HepG2 (cell line): Measurements from ENCODE around the gene CRIP1. TPM values are rescaled to one million over a fixed set of nuclear protein-coding genes. Genes with fewer than 3 reads are reported as not detected.
A peak's percentile ranks its signal among the peaks of the same experiment; 100 is the strongest.

Experiments used
- ATAC-seq: fragments of 200-7000 bp; cut with Tn5 transposase; 3 replicates; pipeline ENCODE4 v1.9.1; 2020; ENCODE audit warnings: mild to moderate bottlenecking, moderate library complexity
- BruUV-seq: library from RNA; stranded (reverse); fragments of 400-500 nt; replicated peaks from 2 replicates; lab custom pipeline; 2021; lab: Mats Ljungman, UMichigan
- CTCF ChIA-PET: fragments of 300-600 bp; formaldehyde crosslinking; extraction: SDS; loops from one replicate; lab custom pipeline; 2021; ENCODE audit warnings: low total read pairs, inconsistent platforms, low intra/inter-chr PET ratio; lab: Yijun Ruan, JAX
- POLR2A ChIA-PET: fragments of 350-600 bp; sonication (Branson Sonifier 250); formaldehyde crosslinking; loops from one replicate; lab custom pipeline; 2020; ENCODE audit warnings: antibody characterized with exemption, inconsistent platforms; lab: Yijun Ruan, JAX
- DNase-seq: peaks from one replicate; pipeline ENCODE4 v3.0.0-alpha.2; 2015; ENCODE audit warnings: low spot score
- FAIRE-seq: peaks from 3 replicates; lab custom pipeline; 2011; peaks lifted over from hg19 to GRCh38; lab: Jason Lieb, UNC
- H2AFZ ChIP-seq: one replicate; pipeline ENCODE4 v1.6.1; 2011; ENCODE audit warnings: low read length, inconsistent platforms
- H3K27ac ChIP-seq: fragments of 300-600 bp; 3 replicates; pipeline ENCODE4 v1.8.0; 2011; ENCODE audit warnings: mixed run types, mild to moderate bottlenecking, mixed read lengths, low read length, inconsistent platforms; ENCODE audit not compliant: insufficient read depth; ENCODE audit errors: extremely low read length
- H3K27me3 ChIP-seq, 2 experiments: fragments of 200-600 bp in 1 of 2; 2 replicates in 1 of 2; 3 replicates in 1 of 2; pipeline versions ENCODE4 v1.6.0 to v1.8.0; 2011; ENCODE audit warnings: low read length in 2 of 2, mild to moderate bottlenecking in 2 of 2, moderate library complexity in 2 of 2, inconsistent platforms in 1 of 2; ENCODE audit not compliant: insufficient read depth in 2 of 2, control insufficient read depth in 1 of 2
- H3K36me3 ChIP-seq, 2 experiments: fragments of 200-600 bp in 1 of 2; replicated peaks in 1 of 2; 2 replicates in 1 of 2; 3 replicates in 1 of 2; pipeline versions ENCODE4 v1.5.1 to v1.8.0; 2011; ENCODE audit warnings: low read length in 2 of 2, inconsistent platforms in 1 of 2; ENCODE audit not compliant: insufficient read depth in 2 of 2, control insufficient read depth in 1 of 2
- H3K4me1 ChIP-seq: 2 replicates; pipeline ENCODE4 v1.5.1; 2012; ENCODE audit warnings: low read length, inconsistent platforms; ENCODE audit not compliant: insufficient read depth
- H3K4me2 ChIP-seq: 2 replicates; pipeline ENCODE4 v1.6.0; 2011; ENCODE audit warnings: low read depth, low read length, inconsistent platforms
- H3K4me3 ChIP-seq, 3 experiments: fragments of 200-600 bp in 1 of 3; sonication (generic), shearing (Covaris generic) in 1 of 3; replicated peaks in 1 of 3; 2 replicates each; pipeline ENCODE4 v1.5.1; 2011 to 2016; ENCODE audit warnings: low read length in 3 of 3, inconsistent platforms in 2 of 3, low read depth in 2 of 3, mild to moderate bottlenecking in 2 of 3, control low read depth in 1 of 3, mixed read lengths in 1 of 3; ENCODE audit not compliant: insufficient read depth in 1 of 3
- H3K79me2 ChIP-seq: one replicate; pipeline ENCODE4 v1.6.1; 2011; ENCODE audit warnings: low read length, inconsistent platforms; ENCODE audit not compliant: insufficient read depth
- H3K9ac ChIP-seq: 2 replicates; pipeline ENCODE4 v1.6.0; 2011; ENCODE audit warnings: mild to moderate bottlenecking, low read depth, low read length, inconsistent platforms; ENCODE audit not compliant: insufficient read depth
- H3K9me3 ChIP-seq: 2 replicates; pipeline ENCODE4 v1.5.1; 2012; ENCODE audit warnings: mild to moderate bottlenecking, low read length
- H4K20me1 ChIP-seq: 2 replicates; pipeline ENCODE4 v1.6.0; 2011; ENCODE audit warnings: inconsistent platforms, mild to moderate bottlenecking, low read length, moderate library complexity; ENCODE audit not compliant: insufficient read depth
- FIP1L1 ChIP-seq: fragments of 200-400 bp; formaldehyde crosslinking; IDR thresholded peaks from 2 replicates; pipeline ENCODE4 v1.6.1; 2018; ENCODE audit warnings: low read depth, mild to moderate bottlenecking, low read length, moderate library complexity, borderline replicate concordance; ENCODE audit not compliant: insufficient read depth
- HOXA9 ChIP-seq: sonication (generic); formaldehyde crosslinking; IDR thresholded peaks from 2 replicates; pipeline ENCODE4 v1.8.1; 2022; ENCODE audit warnings: missing genetic modification reagents, mild to moderate bottlenecking, moderate library complexity, borderline replicate concordance
- MED13 ChIP-seq: sonication (generic); formaldehyde crosslinking; IDR thresholded peaks from 2 replicates; pipeline ENCODE4 v1.5.0; 2020; ENCODE audit warnings: missing genetic modification reagents
- NR2F6 ChIP-seq, 2 experiments: IDR thresholded peaks; 2 replicates each; pipeline ENCODE4 v1.6.1; 2016; ENCODE audit warnings: antibody characterized with exemption in 1 of 2, mild to moderate bottlenecking in 1 of 2
- RXRA ChIP-seq: sonication (generic); formaldehyde crosslinking; IDR thresholded peaks from 2 replicates; pipeline ENCODE4 v1.5.1; 2020; ENCODE audit warnings: missing genetic modification reagents
- SMAD9 ChIP-seq: sonication (generic); formaldehyde crosslinking; IDR thresholded peaks from 2 replicates; pipeline ENCODE4 v1.5.1; 2020; ENCODE audit warnings: mild to moderate bottlenecking, missing genetic modification reagents
- TOE1 ChIP-seq: sonication (generic); formaldehyde crosslinking; IDR thresholded peaks from 2 replicates; pipeline ENCODE4 v1.4.0; 2020; ENCODE audit warnings: mild to moderate bottlenecking, missing genetic modification reagents
- ZBTB7B ChIP-seq: sonication (generic); formaldehyde crosslinking; IDR thresholded peaks from 2 replicates; pipeline ENCODE4 v1.4.0; 2020; ENCODE audit warnings: missing genetic modification reagents
- ZNF350 ChIP-seq: sonication (generic); formaldehyde crosslinking; IDR thresholded peaks from 2 replicates; pipeline ENCODE4 v1.4.0; 2020; ENCODE audit warnings: mild to moderate bottlenecking, low read depth, missing genetic modification reagents, borderline replicate concordance
- ZNF598 ChIP-seq: sonication (generic); formaldehyde crosslinking; IDR thresholded peaks from 2 replicates; pipeline ENCODE4 v1.5.1; 2020; ENCODE audit warnings: mild to moderate bottlenecking, missing genetic modification reagents, borderline replicate concordance
- ZNF766 ChIP-seq: sonication (generic); formaldehyde crosslinking; IDR thresholded peaks from 2 replicates; pipeline ENCODE4 v1.5.0; 2020; ENCODE audit warnings: missing genetic modification reagents, borderline replicate concordance
- ZSCAN21 ChIP-seq: sonication (generic); formaldehyde crosslinking; IDR thresholded peaks from 2 replicates; pipeline ENCODE4 v1.8.0; 2022; ENCODE audit warnings: mild to moderate bottlenecking, missing genetic modification reagents, moderate library complexity, borderline replicate concordance
- WGBS: methylation state at CpG from one replicate; pipeline ENCODE4 v1.1.6; 2017; ENCODE audit warnings: low lambda C conversion rate; 5-methylcytosine and 5-hydroxymethylcytosine counted together
- in situ Hi-C: cut with HindIII; loops from 2 replicates; pipeline ENCODE4 v1.10.0; 2017; ENCODE audit warnings: low pct_unique_long_range_greater_than_20kb; ENCODE audit not compliant: extremely low pct_ligation_motif_present
- intact Hi-C: fragments of 100-400 bp; cut with micrococcal nuclease; formaldehyde crosslinking; loops from one replicate; pipeline ENCODE4 v1.10.0; 2022; ENCODE audit not compliant: unreplicated experiment
- polyA plus RNA-seq, 8 experiments: library from polyadenylated mRNA; depleted of rRNA in 3 of 8; stranded (reverse) in 7 of 8; unstranded in 1 of 8; fragments of >200 nt; fragmentation: Illumina TruSeq in 4 of 8; extraction: Trizol in 4 of 8; gene quantifications; 2 replicates each; pipeline versions ENCODE4 v1.2.1 to v1.2.3, GENCODE V29; 2011 to 2016; ENCODE audit warnings: low read depth in 4 of 8, missing spikeins in 1 of 8, mixed read lengths in 1 of 8; ENCODE audit not compliant: insufficient read depth in 1 of 8
- total RNA-seq, 5 experiments: library from RNA; depleted of rRNA; stranded (reverse); fragments of >200 nt; fragmentation: Illumina TruSeq; extraction: Trizol; gene quantifications; 2 replicates each; pipeline ENCODE4 v1.2.3, GENCODE V29; 2016; ENCODE audit warnings: low read depth in 1 of 5
- TF ChIP-seq, protein P1 (sequence below): sonication (generic); formaldehyde crosslinking; IDR thresholded peaks from 2 replicates; pipeline ENCODE4 v1.9.0; 2021; ENCODE audit warnings: missing genetic modification reagents, borderline replicate concordance
- TF ChIP-seq, protein P2 (sequence below): IDR thresholded peaks from 2 replicates; pipeline ENCODE4 v1.6.1; 2016
- TF ChIP-seq, protein P3 (sequence below): sonication (generic); formaldehyde crosslinking; IDR thresholded peaks from 2 replicates; pipeline ENCODE4 v1.8.1; 2022; ENCODE audit warnings: low read depth, mild to moderate bottlenecking, missing genetic modification reagents
- TF ChIP-seq, protein P4 (sequence below): sonication (generic); formaldehyde crosslinking; IDR thresholded peaks from 2 replicates; pipeline ENCODE4 v1.4.0; 2020; ENCODE audit warnings: mild to moderate bottlenecking, low read depth, missing genetic modification reagents

CRIP1 gene
- total and polyA plus RNA-seq, 2 of the 13 experiments (the other 11 are each of a cell fraction or from before 2014, with no cell fraction given) = 53.9 to 59.5 TPM

DNA sequence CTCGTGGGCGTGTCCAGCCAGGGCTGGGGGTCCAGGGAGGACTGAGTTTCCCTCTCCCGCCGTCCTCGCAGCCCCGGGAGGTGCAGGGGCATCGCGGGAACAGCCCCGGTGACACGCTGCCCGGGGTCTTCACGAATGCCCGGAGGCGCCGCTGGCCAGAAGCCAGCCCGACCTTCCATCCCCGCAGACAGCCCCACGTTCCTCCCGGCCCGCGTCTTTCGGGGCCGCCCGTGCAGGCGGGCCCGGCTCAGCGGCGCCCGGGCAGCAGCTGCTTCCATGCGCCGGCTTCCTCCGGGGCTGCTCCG lies 3.5 kb downstream of the CRIP1 start:
- BruUV-seq = no TSS peak
- Histone ChIP-seq H4K20me1 (no peaks in the 10 kb centered on the region), H3K4me1 (peaks cover 68% of the 10 kb centered on the region), H3K4me2 (peak overlapping the region; percentile 97), H3K36me3 (peaks cover 0 to 3% of the 10 kb centered on the region in 2 experiments; a peak in 1 of 5 replicates), H3K4me3 (peak overlapping the region; percentile 59 to 79 (median 70); a peak in 5 of 6 replicates), H3K9me3 (no peaks in the 10 kb centered on the region), H3K27me3 (peaks cover 0 to 4% of the 10 kb centered on the region in 2 experiments; a peak in 2 of 5 replicates), H3K9ac (peak overlapping the region; percentile 84), H2AFZ (no peak overlapping the region), H3K27ac (peak overlapping the region; percentile 92), H3K79me2 (peaks cover 10% of the 10 kb centered on the region)
- ChIA-PET CTCF (interaction anchor here (0.9 to 3.6 kb wide), 5 partner anchors 9 to 119 kb away, joined by 3 to 24 read pairs (median 7); no protein-coding TSS in a partner anchor), POLR2A (interaction anchor here (0.7 to 1.5 kb wide), 6 partner anchors 9 to 176 kb away, joined by 3 to 10 read pairs (median 4); partner anchors contain the start of gene PACS2)
- WGBS = no CpG with 5 or more reads among the region's 33 CpGs
- ATAC-seq = no peak
- FAIRE-seq = no peak
- intact Hi-C loops (loop anchor here (10.0 kb wide), 1 partner anchor 175 kb away; the partner anchor contains the start of gene PACS2), in situ Hi-C loops (no loop called here)
- DNase-seq = no peak
- TF ChIP-seq ZNF598 (CRISPR knock-in tag) (no peak), ZNF350 (no peak), TOE1 (CRISPR knock-in tag) (no peak), MED13 (CRISPR knock-in tag) (no peak), ZBTB7B (CRISPR knock-in tag) (no peak), HOXA9 (CRISPR knock-in tag) (no peak; the same call in 1 of the 2 replicates), RXRA (no peak), FIP1L1 (peak; percentile 3; the same call in 1 of the 2 replicates), SMAD9 (no peak), ZNF766 (CRISPR knock-in tag) (no peak), NR2F6 (IDR thresholded peaks at IDR 0.05) (no peak), NR2F6 (CRISPR knock-in tag; IDR thresholded peaks at IDR 0.05) (no peak), ZSCAN21 (no peak)
- TF ChIP-seq, protein P1, sequence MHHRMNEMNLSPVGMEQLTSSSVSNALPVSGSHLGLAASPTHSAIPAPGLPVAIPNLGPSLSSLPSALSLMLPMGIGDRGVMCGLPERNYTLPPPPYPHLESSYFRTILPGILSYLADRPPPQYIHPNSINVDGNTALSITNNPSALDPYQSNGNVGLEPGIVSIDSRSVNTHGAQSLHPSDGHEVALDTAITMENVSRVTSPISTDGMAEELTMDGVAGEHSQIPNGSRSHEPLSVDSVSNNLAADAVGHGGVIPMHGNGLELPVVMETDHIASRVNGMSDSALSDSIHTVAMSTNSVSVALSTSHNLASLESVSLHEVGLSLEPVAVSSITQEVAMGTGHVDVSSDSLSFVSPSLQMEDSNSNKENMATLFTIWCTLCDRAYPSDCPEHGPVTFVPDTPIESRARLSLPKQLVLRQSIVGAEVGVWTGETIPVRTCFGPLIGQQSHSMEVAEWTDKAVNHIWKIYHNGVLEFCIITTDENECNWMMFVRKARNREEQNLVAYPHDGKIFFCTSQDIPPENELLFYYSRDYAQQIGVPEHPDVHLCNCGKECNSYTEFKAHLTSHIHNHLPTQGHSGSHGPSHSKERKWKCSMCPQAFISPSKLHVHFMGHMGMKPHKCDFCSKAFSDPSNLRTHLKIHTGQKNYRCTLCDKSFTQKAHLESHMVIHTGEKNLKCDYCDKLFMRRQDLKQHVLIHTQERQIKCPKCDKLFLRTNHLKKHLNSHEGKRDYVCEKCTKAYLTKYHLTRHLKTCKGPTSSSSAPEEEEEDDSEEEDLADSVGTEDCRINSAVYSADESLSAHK (CRISPR knock-in tag) = no peak
- TF ChIP-seq, protein P2, sequence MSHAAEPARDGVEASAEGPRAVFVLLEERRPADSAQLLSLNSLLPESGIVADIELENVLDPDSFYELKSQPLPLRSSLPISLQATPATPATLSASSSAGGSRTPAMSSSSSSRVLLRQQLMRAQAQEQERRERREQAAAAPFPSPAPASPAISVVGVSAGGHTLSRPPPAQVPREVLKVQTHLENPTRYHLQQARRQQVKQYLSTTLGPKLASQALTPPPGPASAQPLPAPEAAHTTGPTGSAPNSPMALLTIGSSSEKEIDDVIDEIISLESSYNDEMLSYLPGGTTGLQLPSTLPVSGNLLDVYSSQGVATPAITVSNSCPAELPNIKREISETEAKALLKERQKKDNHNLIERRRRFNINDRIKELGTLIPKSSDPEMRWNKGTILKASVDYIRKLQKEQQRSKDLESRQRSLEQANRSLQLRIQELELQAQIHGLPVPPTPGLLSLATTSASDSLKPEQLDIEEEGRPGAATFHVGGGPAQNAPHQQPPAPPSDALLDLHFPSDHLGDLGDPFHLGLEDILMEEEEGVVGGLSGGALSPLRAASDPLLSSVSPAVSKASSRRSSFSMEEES (CRISPR knock-in tag) = no peak
- TF ChIP-seq, protein P3, sequence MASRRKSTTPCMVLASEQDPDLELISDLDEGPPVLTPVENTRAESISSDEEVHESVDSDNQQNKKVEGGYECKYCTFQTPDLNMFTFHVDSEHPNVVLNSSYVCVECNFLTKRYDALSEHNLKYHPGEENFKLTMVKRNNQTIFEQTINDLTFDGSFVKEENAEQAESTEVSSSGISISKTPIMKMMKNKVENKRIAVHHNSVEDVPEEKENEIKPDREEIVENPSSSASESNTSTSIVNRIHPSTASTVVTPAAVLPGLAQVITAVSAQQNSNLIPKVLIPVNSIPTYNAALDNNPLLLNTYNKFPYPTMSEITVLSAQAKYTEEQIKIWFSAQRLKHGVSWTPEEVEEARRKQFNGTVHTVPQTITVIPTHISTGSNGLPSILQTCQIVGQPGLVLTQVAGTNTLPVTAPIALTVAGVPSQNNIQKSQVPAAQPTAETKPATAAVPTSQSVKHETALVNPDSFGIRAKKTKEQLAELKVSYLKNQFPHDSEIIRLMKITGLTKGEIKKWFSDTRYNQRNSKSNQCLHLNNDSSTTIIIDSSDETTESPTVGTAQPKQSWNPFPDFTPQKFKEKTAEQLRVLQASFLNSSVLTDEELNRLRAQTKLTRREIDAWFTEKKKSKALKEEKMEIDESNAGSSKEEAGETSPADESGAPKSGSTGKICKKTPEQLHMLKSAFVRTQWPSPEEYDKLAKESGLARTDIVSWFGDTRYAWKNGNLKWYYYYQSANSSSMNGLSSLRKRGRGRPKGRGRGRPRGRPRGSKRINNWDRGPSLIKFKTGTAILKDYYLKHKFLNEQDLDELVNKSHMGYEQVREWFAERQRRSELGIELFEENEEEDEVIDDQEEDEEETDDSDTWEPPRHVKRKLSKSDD = no peak
- TF ChIP-seq, protein P4, sequence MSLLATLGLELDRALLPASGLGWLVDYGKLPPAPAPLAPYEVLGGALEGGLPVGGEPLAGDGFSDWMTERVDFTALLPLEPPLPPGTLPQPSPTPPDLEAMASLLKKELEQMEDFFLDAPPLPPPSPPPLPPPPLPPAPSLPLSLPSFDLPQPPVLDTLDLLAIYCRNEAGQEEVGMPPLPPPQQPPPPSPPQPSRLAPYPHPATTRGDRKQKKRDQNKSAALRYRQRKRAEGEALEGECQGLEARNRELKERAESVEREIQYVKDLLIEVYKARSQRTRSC (CRISPR knock-in tag) = no peak
